HCT116 (cell line): ENCODE data around the gene GCN1.

Source experiments
- JUND ChIP-seq: IDR thresholded peaks from 2 replicates; pipeline ENCODE4 v1.6.1; 2012
- TF ChIP-seq, protein P1 (sequence below), 3 experiments: fragments of 200-600 bp in 1 of 3; sonication (generic) in 1 of 3; IDR thresholded peaks in 2 of 3; conservative IDR thresholded peaks in 1 of 3; 2 replicates each; pipeline ENCODE4 v1.5.1; 2012 to 2017; ENCODE audit warnings: low read depth in 2 of 3, low read length in 2 of 3, antibody characterized with exemption in 1 of 3, borderline replicate concordance in 1 of 3, control low read depth in 1 of 3, mild to moderate bottlenecking in 1 of 3, mixed read lengths in 1 of 3, mixed run types in 1 of 3, moderate library complexity in 1 of 3; ENCODE audit not compliant: insufficient read depth in 1 of 3

- TF ChIP-seq JUND = no peak
- TF ChIP-seq, protein P1, sequence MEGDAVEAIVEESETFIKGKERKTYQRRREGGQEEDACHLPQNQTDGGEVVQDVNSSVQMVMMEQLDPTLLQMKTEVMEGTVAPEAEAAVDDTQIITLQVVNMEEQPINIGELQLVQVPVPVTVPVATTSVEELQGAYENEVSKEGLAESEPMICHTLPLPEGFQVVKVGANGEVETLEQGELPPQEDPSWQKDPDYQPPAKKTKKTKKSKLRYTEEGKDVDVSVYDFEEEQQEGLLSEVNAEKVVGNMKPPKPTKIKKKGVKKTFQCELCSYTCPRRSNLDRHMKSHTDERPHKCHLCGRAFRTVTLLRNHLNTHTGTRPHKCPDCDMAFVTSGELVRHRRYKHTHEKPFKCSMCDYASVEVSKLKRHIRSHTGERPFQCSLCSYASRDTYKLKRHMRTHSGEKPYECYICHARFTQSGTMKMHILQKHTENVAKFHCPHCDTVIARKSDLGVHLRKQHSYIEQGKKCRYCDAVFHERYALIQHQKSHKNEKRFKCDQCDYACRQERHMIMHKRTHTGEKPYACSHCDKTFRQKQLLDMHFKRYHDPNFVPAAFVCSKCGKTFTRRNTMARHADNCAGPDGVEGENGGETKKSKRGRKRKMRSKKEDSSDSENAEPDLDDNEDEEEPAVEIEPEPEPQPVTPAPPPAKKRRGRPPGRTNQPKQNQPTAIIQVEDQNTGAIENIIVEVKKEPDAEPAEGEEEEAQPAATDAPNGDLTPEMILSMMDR (IDR thresholded peaks at IDR 0.05 in 2 of 3, conservative IDR thresholded peaks at IDR 0.05 in 1 of 3; ENCODE audit: borderline replicate concordance in 1 of 3, insufficient read depth in 1 of 3, low read depth in 2 of 3, low read length in 2 of 3) = no peak
Observed at GRCh38 chr12:120230326-120230973, 35.9 kb upstream of the GCN1 start.
